Aorta (tissue), 5 donors: ENCODE measurements around the gene HOXC10. TPM values are rescaled to one million over a fixed set of nuclear protein-coding genes. Genes with fewer than 3 reads are reported as not detected.

Experiments used
- ATAC-seq: fragments of 200-7000 bp; cut with Tn5 transposase; one replicate; pipeline ENCODE4 v1.9.1; 2022; ENCODE audit warnings: moderate library complexity; ENCODE audit not compliant: low FRiP score
- DNase-seq, 2 donors: peaks; one replicate each; pipeline ENCODE4 v3.0.0-alpha.2; 2020
- H3K27ac ChIP-seq, 2 donors: one replicate each; pipeline ENCODE4 v1.5.1; 2013; ENCODE audit warnings: low read length in 2 of 2, mild to moderate bottlenecking in 2 of 2, moderate library complexity in 2 of 2, control low read depth in 1 of 2, inconsistent platforms in 1 of 2, low read depth in 1 of 2
- H3K27me3 ChIP-seq, 2 donors: one replicate each; pipeline ENCODE4 v1.6.1; 2013; ENCODE audit warnings: control low read depth in 1 of 2, low read length in 1 of 2, mild to moderate bottlenecking in 1 of 2, moderate library complexity in 1 of 2; ENCODE audit not compliant: insufficient read depth in 2 of 2, control insufficient read depth in 1 of 2
- H3K36me3 ChIP-seq, 2 donors: one replicate each; pipeline ENCODE4 v1.6.1; 2013; ENCODE audit warnings: control low read depth in 1 of 2, low read length in 1 of 2, mild to moderate bottlenecking in 1 of 2; ENCODE audit not compliant: insufficient read depth in 2 of 2, control insufficient read depth in 1 of 2
- H3K4me1 ChIP-seq, 2 donors: one replicate each; pipeline ENCODE4 v1.6.1; 2013; ENCODE audit warnings: low read length in 2 of 2, control low read depth in 1 of 2, mild to moderate bottlenecking in 1 of 2, moderate library complexity in 1 of 2; ENCODE audit not compliant: insufficient read depth in 2 of 2, control insufficient read depth in 1 of 2
- H3K4me3 ChIP-seq, 2 donors: one replicate each; pipeline ENCODE4 v1.5.1; 2013; ENCODE audit warnings: low read length in 2 of 2, control low read depth in 1 of 2, mild to moderate bottlenecking in 1 of 2
- H3K9me3 ChIP-seq: one replicate; pipeline ENCODE4 v1.6.1; 2013; ENCODE audit warnings: mild to moderate bottlenecking, low read length; ENCODE audit not compliant: control insufficient read depth
- WGBS, 2 donors: extraction: QIAGEN DNeasy Blood & Tissue Kit; methylation state at CpG; one replicate each; pipeline ENCODE4 v1.1.7; 2013; 5-methylcytosine and 5-hydroxymethylcytosine counted together
- intact Hi-C, 2 donors: fragments of 100-400 bp; cut with DNase I; formaldehyde crosslinking; loops; one replicate each; pipeline versions ENCODE4 v1.14.2 to v1.15.0; 2022
- long read RNA-seq, 2 donors: library from polyadenylated mRNA; unstranded; transcript quantifications; one replicate each; pipeline ENCODE4 v2.0.0, GENCODE V29; 2020 to 2021
- polyA plus RNA-seq, 2 donors: library from polyadenylated mRNA; stranded (reverse); fragments of 200-250 nt; gene quantifications; one replicate each; pipeline ENCODE4 v1.2.3, GENCODE V29; 2013
- total RNA-seq, 2 donors: library from RNA; stranded (reverse); fragmentation: NEBNext Ultra II Directional; extraction: Animal tissue kit (Norgen Biotek cat#: 25700); gene quantifications; one replicate each; pipeline ENCODE4 v1.2.1, GENCODE V29; 2021
- donor health status: healthy with polysubstance abuse.
- donor health status: Bipolar disorder and iron deficiency.
- donor health status: DM: no; HTN: no; CAD: no.
- donor health status: DM: no; HTN: no; CAD: no.
- donor health status: DM: yes; HTN: yes; CAD: no.

HOXC10 gene
- 10 to 100 TPM in 1 of 2 donors, 1 to 10 TPM in 1; 1.6 to 32.0 TPM for total RNA-seq
- 1 to 10 TPM in 1 of 2 donors, not detected in 1; 3.6 TPM for polyA plus RNA-seq
- long read RNA-seq, donor 1, transcript HOXC10-203 (2 exons, 799 nt) = minor isoform, 15 of 77 reads
- long read RNA-seq, donor 1, transcript HOXC10-201 (2 exons, 1,936 nt) = major isoform, 49 of 77 reads
- long read RNA-seq, donor 1, partial matches to known transcripts = 2 of 77 reads
- long read RNA-seq, donor 1, other reads (novel, unspliced or antisense) = 9 of 77 reads
- long read RNA-seq, donor 2 = 0 reads

DNA sequence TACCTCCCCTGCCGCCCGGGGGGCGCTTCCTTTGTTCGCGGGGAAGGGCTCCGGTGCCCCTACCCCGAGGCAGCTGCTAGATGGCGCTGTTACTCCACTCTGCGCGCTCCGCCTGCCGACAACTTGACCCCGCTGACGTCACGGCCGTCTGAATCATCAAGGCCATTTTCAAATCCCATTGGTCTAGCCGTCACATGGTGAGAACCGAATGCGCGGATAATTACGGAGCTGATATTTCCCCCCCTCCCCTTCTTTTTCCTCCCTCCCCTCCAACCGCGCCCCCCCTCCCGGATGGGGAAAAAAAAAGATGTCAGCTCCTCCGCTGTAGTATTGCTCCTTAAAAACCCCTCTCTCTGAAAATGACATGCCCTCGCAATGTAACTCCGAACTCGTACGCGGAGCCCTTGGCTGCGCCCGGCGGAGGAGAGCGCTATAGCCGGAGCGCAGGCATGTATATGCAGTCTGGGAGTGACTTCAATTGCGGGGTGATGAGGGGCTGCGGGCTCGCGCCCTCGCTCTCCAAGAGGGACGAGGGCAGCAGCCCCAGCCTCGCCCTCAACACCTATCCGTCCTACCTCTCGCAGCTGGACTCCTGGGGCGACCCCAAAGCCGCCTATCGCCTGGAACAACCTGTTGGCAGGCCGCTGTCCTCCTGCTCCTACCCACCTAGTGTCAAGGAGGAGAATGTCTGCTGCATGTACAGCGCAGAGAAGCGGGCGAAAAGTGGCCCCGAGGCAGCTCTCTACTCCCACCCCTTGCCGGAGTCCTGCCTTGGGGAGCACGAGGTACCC lies at the start of gene HOXC10:
Gene HOXC10 (plus strand): TSS at position 246 of the 791 bp plus-strand sequence. CDS start 114 bp downstream, at position 360.
- Histone ChIP-seq H3K4me1 (no peaks in the 10 kb centered on the region), H3K27me3 (no peaks in the 10 kb centered on the region), H3K4me3 (no peak within 1 kb of the TSS), H3K36me3 (no peaks in the 10 kb centered on the region), H3K9me3 (no peaks in the 10 kb centered on the region), H3K27ac (no peak within 1 kb of the TSS)
- ATAC-seq (peak; percentile 88), DNase-seq (peak; percentile 93 to 99)
- intact Hi-C loops = loop anchor here (5.0 kb wide), 2 partner anchors 217 to 222 kb away; no protein-coding TSS in a partner anchor
- WGBS, 2 donors = 2 to 5% methylated on average over 51 to 55 of the region's 55 CpGs

DNA sequence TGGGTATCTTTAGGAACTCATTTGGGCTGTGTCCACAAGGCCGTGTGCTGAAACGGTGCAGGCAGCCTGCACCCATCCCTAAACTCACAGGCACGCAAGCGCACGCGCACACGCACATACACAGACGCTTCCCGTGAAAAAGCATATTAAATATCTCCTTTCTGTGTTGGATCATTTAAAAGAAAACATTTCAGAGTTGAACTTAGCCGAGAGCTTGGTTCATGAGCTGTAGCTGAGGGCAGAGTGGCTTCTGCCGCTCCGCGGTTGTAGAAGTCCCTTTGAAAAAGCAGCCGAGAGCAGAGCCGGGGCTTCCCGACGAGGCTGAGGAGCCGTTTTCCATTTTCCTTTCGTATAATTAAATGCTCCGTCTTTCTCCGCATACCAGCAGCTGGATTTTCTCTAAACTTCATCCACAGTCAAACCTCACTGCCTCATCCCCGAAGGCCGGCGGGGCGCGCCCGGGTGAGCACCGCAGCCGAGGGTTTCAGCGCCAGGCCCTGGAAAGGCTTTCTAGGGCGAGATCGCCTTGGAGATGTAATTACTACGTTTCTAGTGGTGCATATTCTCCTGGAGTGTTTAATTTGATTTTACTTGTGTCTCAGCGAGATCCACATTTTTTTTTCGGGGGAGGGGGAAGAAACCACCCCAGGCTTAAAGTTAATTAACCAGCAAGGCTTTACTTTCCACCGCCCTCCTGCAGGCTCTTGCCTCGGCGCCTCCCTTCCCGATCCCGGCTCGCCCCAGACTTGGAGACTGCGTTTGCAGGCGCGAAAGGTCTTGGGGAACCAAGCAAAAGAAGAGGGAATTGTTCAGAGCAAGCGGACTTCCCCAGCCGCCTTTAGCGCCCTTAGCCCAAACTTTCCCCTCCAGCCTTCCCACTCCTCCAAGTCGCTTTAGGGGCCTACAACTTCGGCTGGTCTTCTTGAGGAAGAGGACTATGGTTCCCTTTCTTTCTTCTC lies 49.3 kb upstream of the HOXC10 start:
- no peaks in the 10 kb centered on the region for H3K36me3 ChIP-seq
- H3K9me3 ChIP-seq = no peaks in the 10 kb centered on the region
- H3K4me1 ChIP-seq = no peaks in the 10 kb centered on the region
- H3K27ac ChIP-seq = no peak overlapping the region
- no peak for ATAC-seq
- H3K4me3 ChIP-seq = no peak overlapping the region
- peak in 1 of 2 donors; percentile 59 for DNase-seq
- H3K27me3 ChIP-seq = no peaks in the 10 kb centered on the region
- intact Hi-C loops = no loop called here
- 13 to 15% methylated on average over 49 of the region's 49 CpGs for WGBS, 2 donors

GRCh38 chr12:53937099-53937498 lies 47.8 kb upstream of the HOXC10 start:
- DNase-seq (no peak), ATAC-seq (no peak)
- H3K27ac ChIP-seq = no peak overlapping the region
- H3K27me3 ChIP-seq = no peaks in the 10 kb centered on the region
- H3K4me1 ChIP-seq = no peaks in the 10 kb centered on the region
- WGBS, 2 donors = 11 to 16% methylated on average over 12 of the region's 12 CpGs
- no peaks in the 10 kb centered on the region for H3K36me3 ChIP-seq
- intact Hi-C loops = no loop called here
- no peak overlapping the region for H3K4me3 ChIP-seq
- no peaks in the 10 kb centered on the region for H3K9me3 ChIP-seq

DNA sequence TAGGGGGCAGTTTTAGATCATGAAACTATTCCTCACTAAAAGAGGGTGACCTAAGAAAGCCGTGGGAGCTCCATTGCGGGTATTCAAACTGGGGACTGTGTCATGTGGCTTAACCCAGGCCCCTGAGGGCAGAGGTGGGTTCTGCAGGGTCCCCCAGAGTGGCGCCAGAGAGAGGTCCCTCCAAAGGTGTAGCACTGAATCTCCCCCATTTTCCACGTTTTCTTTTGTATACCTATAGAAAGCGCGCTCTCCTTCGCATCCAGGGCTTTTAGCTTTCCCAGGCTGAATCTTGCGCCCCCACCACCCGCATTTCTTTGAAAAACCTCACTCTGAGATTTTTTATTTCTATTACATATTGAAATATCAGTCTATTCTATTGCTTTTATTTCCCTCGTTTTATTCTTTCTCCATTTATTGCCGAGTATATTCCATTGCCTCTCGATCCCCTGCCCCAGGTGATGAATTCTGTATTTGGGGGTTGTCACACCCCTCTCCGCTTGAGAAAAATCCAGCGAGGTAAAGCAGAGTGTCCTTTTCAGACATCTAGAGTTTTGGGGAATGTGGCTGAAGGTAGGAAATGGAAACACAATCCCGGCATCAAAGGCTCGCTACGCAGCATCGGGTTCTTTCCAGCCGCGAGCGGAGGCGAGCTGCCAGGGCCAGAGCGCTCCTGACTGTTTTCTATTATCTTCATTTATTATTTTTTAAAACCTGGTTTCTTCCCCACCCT lies 47.2 kb upstream of the HOXC10 start:
- Histone ChIP-seq H3K27ac (no peak overlapping the region), H3K27me3 (no peaks in the 10 kb centered on the region), H3K36me3 (no peaks in the 10 kb centered on the region), H3K4me1 (no peaks in the 10 kb centered on the region), H3K4me3 (no peak overlapping the region), H3K9me3 (no peaks in the 10 kb centered on the region)
- intact Hi-C loops = no loop called here
- DNase-seq (no peak), ATAC-seq (no peak)
- 19 to 21% methylated on average over 23 of the region's 23 CpGs for WGBS, 2 donors

DNA sequence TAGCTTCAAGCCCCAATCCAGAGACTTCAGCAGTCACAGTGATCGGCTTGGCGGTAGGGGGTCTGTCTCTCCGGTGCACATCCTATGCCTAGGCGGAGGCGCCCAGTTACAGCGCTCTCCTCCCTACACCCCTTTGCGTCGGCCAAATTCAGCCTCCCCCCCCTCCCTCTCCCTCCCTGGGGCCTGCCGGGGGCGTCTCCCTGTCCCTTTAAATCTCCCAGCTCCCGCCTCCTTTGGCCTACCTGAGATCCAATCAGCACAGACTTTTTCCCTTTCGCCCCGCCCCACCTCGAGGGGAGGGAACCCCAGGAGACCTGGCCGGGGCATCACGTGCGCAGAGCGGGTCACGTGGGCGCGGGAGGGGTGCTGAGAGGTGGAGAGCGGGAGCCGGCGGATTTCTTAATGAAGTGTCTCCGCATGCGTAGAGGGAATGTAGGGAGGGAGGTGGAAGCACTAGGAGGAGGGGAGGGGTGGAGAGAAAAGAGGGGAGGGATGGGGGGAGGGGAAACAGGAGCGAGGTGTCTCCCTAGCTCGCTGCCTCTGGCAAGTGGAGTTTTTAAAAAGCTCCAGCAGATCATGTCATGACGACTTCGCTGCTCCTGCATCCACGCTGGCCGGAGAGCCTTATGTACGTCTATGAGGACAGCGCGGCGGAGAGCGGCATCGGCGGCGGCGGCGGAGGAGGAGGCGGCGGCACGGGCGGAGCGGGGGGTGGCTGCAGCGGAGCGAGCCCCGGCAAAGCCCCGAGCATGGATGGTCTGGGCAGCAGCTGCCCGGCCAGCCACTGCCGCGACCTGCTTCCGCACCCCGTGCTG lies 46.4 kb upstream of the HOXC10 start, which contains the start of gene HOXC13:
Gene HOXC13 (plus strand): TSS at position 506 of the 815 bp plus-strand sequence. CDS start 76 bp downstream, at position 582.
- Histone ChIP-seq H3K27ac (no peak within 1 kb of the TSS), H3K4me1 (no peaks in the 10 kb centered on the region), H3K9me3 (no peaks in the 10 kb centered on the region), H3K27me3 (no peaks in the 10 kb centered on the region), H3K4me3 (no peak within 1 kb of the TSS), H3K36me3 (no peaks in the 10 kb centered on the region)
- ATAC-seq (peak; percentile 56), DNase-seq (peak; percentile 48 to 91)
- intact Hi-C loops = no loop called here
- 2 to 3% methylated on average over 51 to 56 of the region's 56 CpGs for WGBS, 2 donors

GRCh38 chr12:53939141-53940108 lies 45.5 kb upstream of the HOXC10 start:
- ATAC-seq (peak; percentile 21), DNase-seq (peak; percentile 37 to 81)
- 4% methylated on average over 78 to 91 of the region's 91 CpGs for WGBS, 2 donors
- intact Hi-C loops = no loop called here
- no peak overlapping the region for H3K4me3 ChIP-seq
- H3K27ac ChIP-seq = no peak overlapping the region
- no peaks in the 10 kb centered on the region for H3K9me3 ChIP-seq
- no peaks in the 10 kb centered on the region for H3K36me3 ChIP-seq
- no peaks in the 10 kb centered on the region for H3K27me3 ChIP-seq
- no peaks in the 10 kb centered on the region for H3K4me1 ChIP-seq
